NCI-H2227 (cell line): ENCODE data around the gene TBL1XR1.
"Not testable (repeated sequence)": the region's sequence is repeated elsewhere in the genome, so short reads cannot be mapped to it uniquely, and the experiment has no call there.

ENCODE experiments used
- DNase-seq: peaks from one replicate; lab custom pipeline; 2025; ENCODE audit not compliant: unreplicated experiment; lab: John Stamatoyannopoulos, UW

The TBL1XR1 gene

GRCh38 chr3:177184602-177185001 lies 12.7 kb downstream of the TBL1XR1 start:
- not testable (repeated sequence) for DNase-seq

DNA sequence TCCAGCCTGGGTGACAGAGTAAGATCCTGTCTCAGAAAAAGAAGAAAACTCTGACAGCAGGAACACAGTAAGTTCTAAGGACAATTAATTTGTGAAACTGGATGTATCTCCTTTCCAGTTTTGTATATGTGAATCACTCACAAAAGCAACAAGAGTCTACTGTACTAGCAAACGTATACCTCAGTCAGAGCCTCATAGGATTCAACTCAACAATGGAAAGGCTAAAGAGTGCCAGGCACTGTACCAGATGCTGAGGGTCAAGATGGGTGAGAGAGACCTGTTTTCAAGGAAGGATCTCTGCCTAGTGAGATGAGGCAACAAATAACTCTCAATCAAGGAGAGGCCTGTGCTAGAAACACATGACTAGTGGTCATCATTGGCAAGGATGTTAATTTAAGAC lies 14.9 kb downstream of the TBL1XR1 start:
- no peak for DNase-seq

GRCh38 chr3:177181418-177181817 lies 15.9 kb downstream of the TBL1XR1 start:
- no peak for DNase-seq

- DNase-seq, result no peak
Measured at GRCh38 chr3:177180506-177180905, 16.8 kb downstream of the TBL1XR1 start.

DNA sequence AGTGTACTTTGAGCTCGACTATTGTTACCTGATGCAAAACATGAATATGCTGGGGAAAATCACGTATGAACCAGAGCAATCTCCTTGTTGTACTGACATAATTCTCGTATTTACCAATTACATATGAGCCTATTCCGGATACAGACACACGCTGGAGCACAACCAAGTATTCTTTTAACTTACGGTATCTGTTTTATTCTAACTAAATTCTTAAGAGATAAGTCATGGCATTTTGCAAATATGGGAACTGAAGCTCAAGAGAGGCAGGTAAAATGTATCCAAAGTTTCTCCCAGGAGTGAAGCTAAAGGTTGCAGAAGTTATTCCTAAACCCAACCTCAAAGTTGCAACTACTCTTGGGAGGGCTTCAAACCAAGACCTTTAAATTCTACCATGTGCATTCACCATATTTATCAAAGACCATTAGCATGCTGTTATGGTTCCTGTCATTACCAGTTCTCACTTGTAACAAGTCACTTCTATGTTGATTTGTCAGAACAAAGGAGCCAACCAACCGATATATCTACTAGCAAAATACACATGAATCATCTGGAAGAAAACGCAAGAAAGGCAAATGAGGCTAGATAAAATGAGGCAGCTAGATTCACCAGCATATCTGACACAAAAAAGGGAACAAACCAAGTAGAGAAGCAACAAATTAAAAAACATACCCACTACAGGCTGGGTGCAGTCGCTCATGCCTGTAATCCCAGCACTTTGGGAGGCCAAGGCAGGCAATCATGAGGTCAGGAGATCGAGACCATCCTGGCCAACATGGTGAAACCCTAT lies 17.8 kb downstream of the TBL1XR1 start:
- no peak for DNase-seq

GRCh38 chr3:177177749-177178221 lies 19.5 kb downstream of the TBL1XR1 start:
- DNase-seq, result no peak

GRCh38 chr3:177174607-177175170 lies 22.6 kb downstream of the TBL1XR1 start:
- DNase-seq, result no peak

DNA sequence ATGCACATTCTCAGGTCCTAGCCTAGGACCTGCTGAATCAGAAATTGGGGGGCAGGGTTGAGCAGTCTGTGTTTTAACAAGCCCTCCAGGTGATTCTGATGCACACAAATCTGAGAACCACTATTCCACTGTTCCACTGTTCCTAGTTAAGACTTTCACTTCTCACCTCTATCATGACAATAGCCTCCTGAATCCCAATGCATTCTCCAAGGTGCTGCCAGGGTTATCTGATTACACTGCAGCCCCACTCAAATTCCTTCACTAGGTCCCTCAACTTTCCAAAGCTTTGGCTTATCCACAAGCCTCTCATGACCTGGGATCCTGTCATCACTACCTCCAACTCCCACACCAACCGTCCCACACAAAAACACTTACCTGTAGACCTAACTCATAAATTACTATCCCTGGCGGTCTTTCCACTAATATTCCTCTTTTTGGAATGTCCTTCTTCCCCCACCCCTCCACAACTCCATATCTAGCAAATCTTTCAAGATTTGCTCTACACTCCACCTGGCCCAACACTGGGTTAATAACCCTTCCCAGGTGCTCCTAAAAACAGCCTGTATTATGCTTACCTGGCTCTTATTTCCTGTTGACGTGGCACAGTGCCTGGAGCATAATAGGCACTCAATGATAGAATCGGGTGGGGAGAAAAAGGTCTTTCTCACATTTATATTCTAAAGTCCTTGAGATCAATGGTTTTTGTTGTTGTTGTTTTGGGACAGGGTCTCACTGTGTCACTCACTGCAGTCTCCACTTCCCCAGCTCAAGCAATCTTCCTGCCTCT lies 27.2 kb downstream of the TBL1XR1 start:
- DNase-seq, result no peak

DNA sequence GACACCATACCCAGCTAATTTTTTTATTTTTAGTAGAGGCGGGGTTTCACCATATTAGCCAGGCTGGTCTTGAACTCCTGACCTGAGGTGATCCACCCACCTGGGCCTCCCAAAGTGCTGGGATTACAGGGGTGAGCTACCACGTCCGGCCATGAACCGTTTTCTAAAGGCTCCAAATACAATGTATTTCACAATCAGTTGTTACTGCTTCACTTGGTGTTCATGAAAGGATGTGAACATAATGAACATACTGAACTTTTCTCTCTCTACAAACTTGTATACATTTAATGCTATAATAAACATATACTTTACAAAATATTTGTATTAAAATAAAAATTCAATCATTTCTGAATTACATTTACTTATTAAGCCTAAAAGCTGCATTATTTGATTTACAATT lies 28.9 kb downstream of the TBL1XR1 start:
- no peak for DNase-seq

DNA sequence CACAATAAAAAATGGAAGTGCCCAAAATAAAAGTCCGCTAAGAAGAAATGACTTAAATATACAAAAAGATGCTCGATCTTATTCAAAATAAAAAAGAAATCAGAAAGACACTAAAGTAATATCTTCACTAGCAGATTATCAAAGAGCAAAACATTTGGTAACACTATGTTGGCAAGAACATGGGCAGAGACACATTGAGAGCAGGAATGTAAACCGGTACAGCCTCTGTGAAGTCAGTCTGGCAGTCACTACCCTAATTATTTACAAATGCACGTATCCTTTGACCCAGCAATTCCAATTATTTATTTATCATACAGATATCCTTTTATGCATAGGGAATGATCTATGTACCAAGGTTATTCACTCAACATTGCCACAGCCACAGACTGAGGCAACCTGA lies 34.5 kb downstream of the TBL1XR1 start:
- DNase-seq, result no peak

- not testable (repeated sequence) for DNase-seq
Measured at GRCh38 chr3:177161603-177162002, 35.7 kb downstream of the TBL1XR1 start.

GRCh38 chr3:177158461-177158860 lies 38.8 kb downstream of the TBL1XR1 start:
- no peak for DNase-seq

GRCh38 chr3:177157492-177157891 lies 39.8 kb downstream of the TBL1XR1 start:
- DNase-seq, result no peak

DNA sequence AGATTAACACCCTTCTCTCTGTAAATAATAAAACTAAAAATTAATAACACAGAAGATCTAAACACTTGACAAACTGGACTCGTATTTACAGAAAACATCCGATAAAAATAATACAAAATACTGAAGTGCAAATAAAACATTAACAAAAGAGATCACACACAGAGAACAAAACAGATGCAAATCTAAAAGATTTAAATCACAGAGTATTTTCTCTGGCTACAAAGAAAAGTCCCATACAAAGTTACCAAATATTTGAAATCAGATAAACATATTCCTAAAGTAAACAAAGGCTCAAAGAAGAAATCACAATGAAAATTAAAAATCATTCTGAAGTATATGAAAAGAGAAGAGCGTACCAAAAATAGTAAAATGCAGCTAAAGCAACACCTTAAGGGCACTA lies 42.5 kb downstream of the TBL1XR1 start:
- no peak for DNase-seq

DNA sequence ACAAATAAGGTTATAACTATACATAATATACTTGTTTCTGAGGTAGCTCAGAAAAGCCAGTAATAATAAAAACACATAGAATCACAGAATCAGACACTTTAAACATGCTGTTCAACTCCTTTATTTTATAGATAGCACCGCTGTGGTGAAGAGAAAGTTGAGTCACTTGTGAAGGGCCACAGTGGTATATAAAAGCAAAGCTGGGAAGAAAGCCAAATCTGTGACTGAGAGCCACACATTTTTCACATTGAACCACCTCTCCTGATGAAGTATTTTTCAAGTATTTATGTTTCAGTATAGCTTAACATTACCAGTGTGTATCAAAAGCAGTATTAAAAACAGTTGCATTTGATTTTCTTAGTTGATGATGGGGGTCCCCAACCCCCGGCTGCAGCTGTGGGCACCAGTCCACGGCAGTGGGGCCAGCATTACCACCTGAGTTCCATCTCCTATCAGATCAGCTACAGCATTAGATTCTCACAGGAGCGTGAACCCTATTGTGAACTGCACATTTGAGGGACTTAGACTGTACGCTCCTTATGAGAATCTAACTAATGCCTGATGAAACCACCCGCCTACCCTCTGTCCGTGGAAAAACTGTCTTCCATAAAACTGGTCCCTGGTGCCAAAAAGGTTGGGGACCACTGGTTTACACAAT lies 46.2 kb downstream of the TBL1XR1 start:
- no peak for DNase-seq

DNA sequence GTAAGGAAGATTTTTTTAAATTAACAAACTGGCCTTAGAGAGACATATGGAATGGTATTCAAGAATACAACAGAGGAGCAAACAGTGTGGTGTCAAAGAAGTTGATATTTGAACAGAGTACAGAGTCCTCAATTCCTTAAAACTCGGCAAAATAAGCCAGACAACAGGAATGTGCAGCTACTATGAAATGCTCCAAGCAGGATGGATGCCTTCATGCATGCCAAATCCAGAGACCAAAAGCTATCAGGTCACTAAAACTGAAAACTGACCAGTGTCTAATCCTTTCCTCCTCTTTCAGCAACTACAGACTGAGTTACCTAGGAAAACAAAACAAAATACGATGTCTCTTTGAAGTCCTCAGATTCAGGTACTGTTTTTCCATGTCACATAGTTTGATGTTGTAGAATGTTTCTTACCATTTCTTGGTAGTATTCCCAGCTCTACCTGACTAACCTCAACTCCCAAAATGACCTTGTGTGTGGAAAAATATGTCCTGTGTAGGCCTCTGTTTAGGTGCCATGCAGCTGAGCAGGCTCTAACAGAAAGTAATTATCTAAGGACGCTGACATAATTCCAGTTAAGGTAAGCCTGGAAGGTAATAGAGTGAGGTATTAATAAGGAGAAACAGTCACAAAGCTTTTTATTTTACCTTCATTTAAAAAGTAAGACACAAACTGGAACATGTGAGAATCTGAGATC lies 46.9 kb downstream of the TBL1XR1 start:
- no peak for DNase-seq

DNA sequence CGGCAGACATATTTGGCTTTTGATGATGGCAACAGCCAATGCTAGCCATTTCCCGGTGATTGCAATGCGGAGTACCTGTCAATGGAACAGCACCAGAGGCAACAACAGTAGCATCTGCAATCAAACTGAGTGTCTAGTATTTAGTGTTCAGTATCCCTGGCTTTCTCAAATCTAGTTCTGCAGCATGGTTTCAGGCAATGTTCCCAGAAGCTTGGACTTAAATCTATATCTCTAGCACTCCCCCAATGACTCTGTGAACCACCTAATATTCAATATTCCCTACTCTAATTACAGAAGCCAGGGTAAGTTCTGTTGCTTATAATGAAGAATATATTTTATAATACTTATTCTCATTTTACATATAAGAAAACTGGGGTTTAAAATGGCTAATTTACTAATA lies 48.2 kb downstream of the TBL1XR1 start:
- no peak for DNase-seq

DNA sequence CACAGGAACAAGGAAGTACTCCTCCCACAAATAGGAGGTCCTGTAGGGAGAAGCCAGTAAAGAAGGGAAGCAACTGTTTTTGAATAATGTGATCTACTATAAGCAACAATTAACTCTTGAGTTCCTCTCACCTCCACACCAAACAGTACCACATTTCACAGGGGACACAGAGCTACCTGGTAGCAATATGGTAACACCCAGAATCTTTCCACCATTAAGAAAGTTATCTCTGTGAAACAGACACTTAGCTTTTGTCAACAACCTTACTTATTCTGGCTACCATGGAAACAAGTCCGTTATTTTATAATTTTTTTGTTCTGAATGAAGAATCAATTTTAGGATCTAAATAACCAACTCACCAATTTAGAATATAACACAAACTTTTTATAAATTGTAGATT lies 49.5 kb downstream of the TBL1XR1 start:
- DNase-seq, result no peak

GRCh38 chr3:177146646-177147045 lies 50.6 kb downstream of the TBL1XR1 start:
- DNase-seq, result no peak

GRCh38 chr3:177145954-177146353 lies 51.3 kb downstream of the TBL1XR1 start:
- no peak for DNase-seq

- DNase-seq, result peak; percentile 10
Measured at GRCh38 chr3:177145381-177145780, 51.9 kb downstream of the TBL1XR1 start.
